CD4-positive, alpha-beta T cell treated with Interleukin-17A for 1 hour (primary cell): ENCODE results near the gene CPAMD8.
"Not testable (repeated sequence)": the region's sequence is repeated elsewhere in the genome, so short reads cannot be mapped to it uniquely, and the experiment has no call there.

Experiments used
- DNase-seq: peaks from one replicate; pipeline ENCODE4 v3.0.0-alpha.2; 2020

Gene CPAMD8

GRCh38 chr19:16890461-16891184 is 136.0 kb downstream of the CPAMD8 start:
- no peak for DNase-seq

DNA sequence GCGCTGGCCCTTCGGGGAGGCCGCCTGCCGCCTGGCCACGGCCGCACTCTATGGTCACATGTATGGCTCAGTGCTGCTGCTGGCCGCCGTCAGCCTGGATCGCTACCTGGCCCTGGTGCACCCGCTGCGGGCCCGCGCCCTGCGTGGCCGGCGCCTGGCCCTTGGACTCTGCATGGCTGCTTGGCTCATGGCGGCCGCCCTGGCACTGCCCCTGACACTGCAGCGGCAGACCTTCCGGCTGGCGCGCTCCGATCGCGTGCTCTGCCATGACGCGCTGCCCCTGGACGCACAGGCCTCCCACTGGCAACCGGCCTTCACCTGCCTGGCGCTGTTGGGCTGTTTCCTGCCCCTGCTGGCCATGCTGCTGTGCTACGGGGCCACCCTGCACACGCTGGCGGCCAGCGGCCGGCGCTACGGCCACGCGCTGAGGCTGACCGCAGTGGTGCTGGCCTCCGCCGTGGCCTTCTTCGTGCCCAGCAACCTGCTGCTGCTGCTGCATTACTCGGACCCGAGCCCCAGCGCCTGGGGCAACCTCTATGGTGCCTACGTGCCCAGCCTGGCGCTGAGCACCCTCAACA is 136.6 kb downstream of the CPAMD8 start:
- DNase-seq: no peak

DNA sequence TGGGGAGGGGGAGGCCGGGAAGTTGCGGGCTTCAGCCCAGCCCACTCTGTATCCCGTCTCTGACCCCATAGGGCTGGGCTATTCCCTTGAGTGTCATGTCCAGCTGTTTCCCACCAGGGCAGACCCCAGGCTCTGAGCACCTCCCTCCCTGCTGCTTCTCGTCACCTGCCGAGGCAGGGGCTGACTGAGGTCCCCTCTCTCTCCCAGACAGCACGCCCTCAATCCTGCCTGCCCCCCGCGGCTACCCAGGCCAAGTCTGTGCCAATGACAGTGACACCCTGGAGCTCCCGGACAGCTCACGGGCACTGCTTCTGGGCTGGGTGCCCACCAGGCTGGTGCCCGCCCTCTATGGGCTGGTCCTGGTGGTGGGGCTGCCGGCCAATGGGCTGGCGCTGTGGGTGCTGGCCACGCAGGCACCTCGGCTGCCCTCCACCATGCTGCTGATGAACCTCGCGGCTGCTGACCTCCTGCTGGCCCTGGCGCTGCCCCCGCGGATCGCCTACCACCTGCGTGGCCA is 137.2 kb downstream of the CPAMD8 start:
- no peak for DNase-seq

DNA sequence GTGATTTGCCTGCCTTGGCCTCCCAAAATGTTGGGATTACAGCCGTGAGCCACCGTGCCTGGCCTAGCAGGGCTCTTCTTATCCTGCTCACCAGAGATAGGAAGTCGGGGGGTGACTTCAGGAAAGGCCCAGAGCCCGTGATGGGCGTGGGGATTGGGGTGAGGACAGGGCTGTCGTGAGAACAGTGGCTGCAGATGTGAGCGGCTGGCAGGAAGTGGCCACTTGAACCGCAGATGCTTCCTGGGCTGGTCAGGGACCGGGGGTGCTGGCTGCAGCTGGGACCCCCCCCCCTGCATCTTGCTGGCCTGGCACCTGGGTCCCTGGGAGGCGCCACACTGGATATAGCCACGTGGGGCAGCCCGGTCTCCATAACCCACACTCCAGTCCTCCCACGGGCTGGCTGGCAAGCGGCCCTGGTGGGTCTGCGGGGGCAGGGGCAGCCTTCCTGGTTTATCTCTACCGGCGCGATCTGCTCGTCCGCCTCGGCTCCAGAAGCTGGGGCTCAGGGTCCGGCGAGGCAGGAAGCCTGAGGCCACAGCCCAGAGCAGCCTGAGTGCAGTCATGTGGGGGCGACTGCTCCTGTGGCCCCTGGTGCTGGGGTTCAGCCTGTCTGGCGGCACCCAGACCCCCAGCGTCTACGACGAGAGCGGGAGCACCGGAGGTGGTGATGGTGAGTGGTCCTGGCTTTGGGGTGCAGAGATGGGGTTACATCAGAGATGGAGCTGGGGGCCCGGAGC is 137.8 kb downstream of the CPAMD8 start, which contains the start of gene F2RL3:
F2RL3 (plus strand) TSS at position 371 of the 737 bp plus-strand sequence; CDS start at position 562, 191 bp downstream.
- no peak for DNase-seq

DNA sequence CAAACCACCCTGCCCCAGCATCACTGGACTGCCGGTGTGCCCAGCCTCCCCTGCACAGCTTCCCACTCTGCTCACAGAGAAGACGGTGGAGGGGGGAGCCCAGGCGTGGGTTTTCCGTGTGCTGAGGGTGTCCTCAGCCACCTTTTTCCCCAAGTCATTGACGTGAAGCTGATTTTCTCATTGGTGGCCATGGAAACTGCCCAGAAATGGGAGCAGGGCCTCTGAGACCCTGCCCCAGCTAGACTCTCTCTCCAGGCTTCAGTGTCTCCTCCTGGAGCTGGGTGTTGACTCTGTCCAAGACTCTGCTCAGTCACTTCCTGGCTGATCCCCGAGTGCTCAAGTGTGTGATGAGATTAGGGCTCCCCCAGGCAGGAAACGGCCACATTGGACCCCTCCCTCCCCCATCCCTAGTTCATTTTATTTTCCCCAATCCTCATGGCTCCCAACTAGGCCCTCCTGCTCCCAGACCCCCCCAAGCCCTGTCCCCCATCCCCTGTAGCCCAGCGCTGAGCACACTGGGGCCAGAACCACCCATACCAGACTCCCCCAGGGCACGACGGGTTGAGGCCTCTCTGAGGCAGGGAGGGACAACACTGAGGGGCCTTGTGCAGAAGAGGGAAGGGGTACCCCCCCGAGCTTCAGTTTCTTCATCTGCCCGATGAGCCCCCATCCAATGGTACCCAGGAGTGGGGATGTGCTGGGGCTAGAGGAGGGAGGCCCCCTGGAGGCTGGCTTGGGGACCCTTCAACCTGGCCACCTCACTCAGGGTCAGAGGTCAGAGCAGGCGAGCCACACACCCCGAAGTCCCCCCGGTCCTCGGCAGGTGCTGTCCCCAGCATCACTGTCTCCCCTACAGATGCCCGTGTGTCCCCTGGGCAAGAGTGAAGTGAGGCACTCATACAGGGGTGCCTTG is 139.0 kb downstream of the CPAMD8 start:
- no peak for DNase-seq

DNA sequence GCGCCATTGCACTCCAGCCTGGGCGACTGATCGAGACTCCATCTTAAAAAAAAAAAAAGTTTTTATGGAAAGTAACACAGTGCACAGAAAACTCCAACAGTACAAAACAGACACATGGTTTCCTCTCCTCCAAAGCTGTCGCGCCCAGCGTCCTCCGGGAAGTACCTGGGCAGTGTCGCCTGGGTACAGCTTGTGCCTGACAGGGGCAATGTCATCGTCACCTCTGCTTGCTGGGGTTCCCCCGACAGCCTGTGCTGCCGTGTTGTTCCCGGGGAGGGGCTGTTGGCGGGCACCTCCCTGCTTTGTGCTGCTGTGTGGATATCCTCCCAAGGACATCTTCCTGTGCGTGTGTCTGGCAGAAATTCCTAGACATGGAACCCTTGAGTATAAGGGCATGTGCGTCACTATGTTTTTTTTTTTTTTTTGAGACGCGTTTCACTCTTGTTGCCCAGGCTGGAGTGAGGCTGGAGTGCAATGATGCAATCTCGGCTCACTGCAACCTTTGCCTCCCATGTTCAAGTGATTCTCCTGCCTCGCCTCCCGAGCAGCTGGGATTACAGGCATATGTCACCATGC is 140.2 kb downstream of the CPAMD8 start:
- no peak for DNase-seq

DNA sequence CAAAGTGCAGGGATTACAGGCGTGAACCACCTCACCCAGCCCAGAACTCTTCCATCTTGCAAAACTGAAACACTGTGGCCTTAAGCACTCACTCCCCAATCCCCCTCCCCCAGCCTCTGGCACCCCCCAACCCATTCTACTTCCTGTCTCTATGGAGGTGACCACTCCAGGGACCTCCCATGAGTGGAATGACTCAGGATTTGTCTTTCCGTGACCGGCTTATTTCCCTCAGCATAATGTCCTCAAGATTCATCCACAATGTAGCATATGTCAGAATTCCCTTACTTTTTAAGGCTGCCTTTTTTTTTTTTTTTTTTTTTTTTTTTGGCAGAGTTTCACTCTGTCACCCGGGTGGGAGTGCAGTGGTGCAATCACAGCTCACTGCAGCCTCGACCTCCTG is 141.4 kb downstream of the CPAMD8 start:
- DNase-seq: no peak

DNA sequence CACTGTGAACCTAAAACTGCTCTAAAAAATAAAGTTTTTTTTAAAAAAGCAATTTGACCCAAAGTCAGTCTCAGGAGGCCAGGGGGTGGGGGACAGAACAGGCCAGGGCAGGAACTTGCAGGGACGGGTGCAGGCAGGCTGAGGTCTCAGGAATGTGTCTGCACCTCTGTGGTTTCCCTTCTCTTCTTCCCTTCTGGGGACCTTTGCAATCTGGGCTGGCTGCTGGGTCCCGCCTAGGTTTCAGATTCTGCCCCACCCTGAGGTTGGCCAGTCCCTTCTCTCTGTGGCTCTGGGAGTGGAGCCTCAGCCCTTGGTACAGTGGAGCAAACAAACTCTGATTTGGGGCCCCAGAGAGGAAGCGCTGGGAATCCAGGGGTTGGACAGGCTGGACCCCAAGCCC is 143.1 kb downstream of the CPAMD8 start:
- DNase-seq: no peak

DNA sequence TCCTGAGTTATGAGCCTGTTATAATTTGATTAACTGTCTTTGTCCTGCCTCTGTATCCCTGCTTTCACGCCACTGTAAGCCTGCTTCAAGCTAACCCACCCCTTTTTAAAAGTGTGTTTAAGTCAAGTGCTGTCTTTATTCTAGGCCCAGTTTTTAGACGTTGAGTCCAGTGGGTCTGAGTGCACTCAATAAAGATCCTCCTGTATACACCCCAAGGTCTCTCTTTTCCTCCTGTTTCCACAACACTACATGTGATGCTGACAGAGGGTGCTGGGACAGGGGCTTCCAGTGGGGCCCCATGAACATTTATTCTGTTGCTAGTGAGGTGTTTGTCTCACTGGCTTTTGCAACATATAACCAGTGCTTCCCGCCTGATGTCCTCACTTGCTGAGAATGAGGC is 144.5 kb downstream of the CPAMD8 start:
- no peak for DNase-seq

DNA sequence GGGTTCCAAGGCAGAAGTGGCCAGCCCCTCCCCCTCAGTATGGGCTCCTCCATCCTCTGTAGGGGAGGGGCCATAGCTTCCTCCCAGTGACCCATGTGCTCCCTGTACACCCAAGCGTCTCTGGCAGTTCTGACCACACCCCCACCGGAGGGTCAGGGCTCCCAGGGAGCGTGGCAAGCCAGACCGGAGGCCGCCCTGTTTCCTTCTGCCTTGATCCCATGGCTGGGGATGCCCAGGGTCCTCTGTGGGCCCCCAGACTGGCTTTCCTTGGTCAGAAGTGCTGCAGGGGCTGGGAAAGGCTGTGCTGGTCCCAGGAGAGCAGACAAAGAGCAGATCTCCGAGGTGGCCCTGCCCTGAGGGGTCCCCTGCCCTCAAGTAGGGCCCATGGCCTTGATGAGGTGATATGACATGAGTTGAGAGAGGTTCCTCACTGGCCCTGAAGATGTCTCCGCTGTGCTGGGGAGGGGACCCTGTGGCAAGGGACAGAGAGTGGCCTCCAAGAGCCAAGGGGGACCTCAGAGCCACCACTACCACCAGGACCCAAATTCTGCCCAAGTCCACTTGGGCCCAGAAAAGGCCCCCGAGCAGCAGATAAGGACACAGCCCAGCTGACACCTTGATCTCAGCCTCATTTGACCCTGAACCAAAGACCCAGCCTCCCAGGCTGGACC is 145.6 kb downstream of the CPAMD8 start:
- no peak for DNase-seq

- no peak for DNase-seq
Observed at GRCh38 chr19:16878181-16878965, 148.2 kb downstream of the CPAMD8 start.

DNA sequence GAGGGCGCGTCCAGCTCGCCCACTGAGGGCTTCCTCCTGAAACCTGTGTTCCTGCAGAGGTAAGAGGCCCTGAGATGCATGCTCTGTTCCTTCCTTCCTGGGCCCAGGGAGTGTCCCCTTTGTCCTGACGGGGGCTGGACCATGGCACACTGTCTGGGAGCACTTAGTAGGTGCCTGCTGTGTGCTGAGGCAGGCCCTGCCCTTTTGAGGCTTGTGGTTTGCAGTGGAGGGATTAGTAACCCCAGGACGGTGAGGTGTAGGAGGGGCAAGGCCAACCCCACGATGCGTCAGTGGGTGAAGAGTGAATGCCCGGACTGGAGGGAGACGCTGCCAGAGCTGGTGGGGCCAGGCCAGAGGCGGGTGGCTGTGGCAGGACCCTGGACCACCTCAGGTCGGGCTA is 149.0 kb downstream of the CPAMD8 start:
- DNase-seq: no peak

DNA sequence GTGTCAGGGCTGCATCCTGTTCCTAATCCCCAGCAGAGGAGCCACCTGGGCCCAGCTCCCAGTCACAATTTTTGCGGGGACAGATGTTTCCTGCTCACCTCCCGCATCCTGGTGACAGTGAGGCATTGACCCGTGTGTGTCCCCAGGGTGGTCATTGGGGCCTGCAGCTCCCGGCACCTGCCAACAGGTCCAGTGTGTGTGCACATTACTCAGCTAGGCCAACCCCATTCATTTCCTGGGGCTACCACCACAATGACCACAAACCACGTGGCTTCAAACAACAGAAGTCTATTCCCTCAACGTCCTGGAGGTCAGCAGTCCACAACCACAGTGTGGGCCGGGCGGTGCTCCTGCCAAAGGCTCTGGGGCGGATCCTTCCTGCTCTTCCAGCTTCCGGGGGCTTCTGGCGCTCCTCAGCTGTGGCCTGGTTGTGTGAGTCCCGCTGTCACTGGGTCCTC is 149.7 kb downstream of the CPAMD8 start:
- DNase-seq: no peak

- no peak for DNase-seq
Observed at GRCh38 chr19:16875584-16876555, 150.7 kb downstream of the CPAMD8 start.

DNA sequence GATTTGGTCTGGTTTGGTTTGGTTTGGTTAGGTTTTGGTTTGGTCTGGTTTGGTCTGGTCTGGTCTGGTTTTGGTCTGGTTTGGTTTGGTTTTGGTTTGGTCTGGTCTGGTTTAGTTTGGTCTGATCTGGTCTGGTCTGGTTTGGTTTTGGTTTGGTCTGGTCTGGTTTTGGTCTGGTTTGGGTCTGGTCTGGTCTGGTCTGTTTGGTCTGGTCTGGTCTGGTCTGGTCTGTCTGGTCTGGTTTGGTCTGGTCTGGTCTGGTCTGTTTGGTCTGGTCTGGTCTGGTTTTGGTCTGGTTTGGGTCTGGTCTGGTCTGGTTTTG is 151.7 kb downstream of the CPAMD8 start:
- DNase-seq: not testable (repeated sequence)

GRCh38 chr19:16874250-16874977 is 152.2 kb downstream of the CPAMD8 start:
- DNase-seq: no peak

DNA sequence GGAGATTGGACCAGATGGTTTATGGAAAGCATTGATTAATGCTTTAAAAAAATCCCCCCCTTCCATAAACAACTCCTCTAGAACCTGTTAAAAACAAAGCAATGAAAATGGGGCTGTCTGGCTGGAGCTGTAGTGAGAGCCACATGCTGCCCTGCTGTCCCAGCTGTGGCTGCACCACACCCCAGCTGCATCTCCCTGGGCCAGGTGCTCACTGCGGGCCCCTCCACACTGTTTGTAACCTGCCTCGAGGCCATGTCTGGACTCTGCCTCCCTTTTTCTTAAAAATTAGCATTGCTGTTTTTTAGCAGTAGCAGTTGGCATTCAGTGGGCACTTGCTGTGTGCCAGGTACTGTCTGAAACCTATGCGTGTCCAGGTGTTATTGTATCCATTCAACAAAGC is 153.0 kb downstream of the CPAMD8 start:
- DNase-seq: no peak

GRCh38 chr19:16872728-16873127 is 153.9 kb downstream of the CPAMD8 start:
- no peak for DNase-seq

DNA sequence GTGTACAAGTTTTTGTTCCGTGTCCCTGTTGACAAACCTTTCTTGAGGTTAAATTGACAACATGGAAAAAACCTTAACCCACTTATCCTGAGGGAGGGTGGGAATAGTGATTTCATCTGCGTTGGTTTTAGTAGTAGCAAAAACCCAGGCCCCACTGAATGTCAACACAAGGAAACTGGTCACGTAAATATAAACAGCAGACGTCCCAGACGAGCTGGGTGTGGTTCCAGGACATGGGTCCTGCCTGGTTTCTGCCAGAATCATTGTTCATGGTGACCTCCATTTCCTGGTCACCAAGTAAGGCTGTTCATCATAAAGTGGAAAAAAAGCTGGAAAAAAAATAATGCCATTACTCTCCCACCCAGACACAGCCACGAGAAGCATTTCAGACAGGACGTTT is 154.7 kb downstream of the CPAMD8 start:
- DNase-seq: no peak
